Mucosa of rectum (tissue), 2 donors: ENCODE measurements around the gene CALM3.

ENCODE experiments used
- H3K27ac ChIP-seq, 2 donors: one replicate each; pipeline ENCODE4 v1.7.0; 2013; ENCODE audit warnings: inconsistent platforms in 2 of 2, low read depth in 2 of 2, low read length in 2 of 2
- H3K27me3 ChIP-seq, 2 donors: one replicate each; pipeline ENCODE4 v1.7.0; 2013; ENCODE audit warnings: low read length in 2 of 2; ENCODE audit not compliant: control insufficient read depth in 2 of 2, insufficient read depth in 2 of 2
- H3K36me3 ChIP-seq, 2 donors: one replicate each; pipeline ENCODE4 v1.7.0; 2013; ENCODE audit warnings: low read length in 2 of 2; ENCODE audit not compliant: control insufficient read depth in 2 of 2, insufficient read depth in 2 of 2
- H3K4me1 ChIP-seq, 2 donors: one replicate each; pipeline ENCODE4 v1.7.0; 2013; ENCODE audit warnings: low read length in 2 of 2, mild to moderate bottlenecking in 1 of 2; ENCODE audit not compliant: control insufficient read depth in 2 of 2, insufficient read depth in 2 of 2
- H3K4me3 ChIP-seq, 2 donors: one replicate each; pipeline ENCODE4 v1.7.0; 2013; ENCODE audit warnings: low read length in 2 of 2
- H3K9ac ChIP-seq, 2 donors: one replicate each; pipeline ENCODE4 v1.7.0; 2013; ENCODE audit warnings: low read length in 2 of 2, low read depth in 1 of 2, mild to moderate bottlenecking in 1 of 2
- H3K9me3 ChIP-seq, 2 donors: one replicate each; pipeline ENCODE4 v1.7.0; 2013; ENCODE audit warnings: low read length in 2 of 2; ENCODE audit not compliant: control insufficient read depth in 2 of 2
- donor health status: healthy.
- donor health status: Normal muscosa, but diverticular disease.

CALM3 gene

DNA sequence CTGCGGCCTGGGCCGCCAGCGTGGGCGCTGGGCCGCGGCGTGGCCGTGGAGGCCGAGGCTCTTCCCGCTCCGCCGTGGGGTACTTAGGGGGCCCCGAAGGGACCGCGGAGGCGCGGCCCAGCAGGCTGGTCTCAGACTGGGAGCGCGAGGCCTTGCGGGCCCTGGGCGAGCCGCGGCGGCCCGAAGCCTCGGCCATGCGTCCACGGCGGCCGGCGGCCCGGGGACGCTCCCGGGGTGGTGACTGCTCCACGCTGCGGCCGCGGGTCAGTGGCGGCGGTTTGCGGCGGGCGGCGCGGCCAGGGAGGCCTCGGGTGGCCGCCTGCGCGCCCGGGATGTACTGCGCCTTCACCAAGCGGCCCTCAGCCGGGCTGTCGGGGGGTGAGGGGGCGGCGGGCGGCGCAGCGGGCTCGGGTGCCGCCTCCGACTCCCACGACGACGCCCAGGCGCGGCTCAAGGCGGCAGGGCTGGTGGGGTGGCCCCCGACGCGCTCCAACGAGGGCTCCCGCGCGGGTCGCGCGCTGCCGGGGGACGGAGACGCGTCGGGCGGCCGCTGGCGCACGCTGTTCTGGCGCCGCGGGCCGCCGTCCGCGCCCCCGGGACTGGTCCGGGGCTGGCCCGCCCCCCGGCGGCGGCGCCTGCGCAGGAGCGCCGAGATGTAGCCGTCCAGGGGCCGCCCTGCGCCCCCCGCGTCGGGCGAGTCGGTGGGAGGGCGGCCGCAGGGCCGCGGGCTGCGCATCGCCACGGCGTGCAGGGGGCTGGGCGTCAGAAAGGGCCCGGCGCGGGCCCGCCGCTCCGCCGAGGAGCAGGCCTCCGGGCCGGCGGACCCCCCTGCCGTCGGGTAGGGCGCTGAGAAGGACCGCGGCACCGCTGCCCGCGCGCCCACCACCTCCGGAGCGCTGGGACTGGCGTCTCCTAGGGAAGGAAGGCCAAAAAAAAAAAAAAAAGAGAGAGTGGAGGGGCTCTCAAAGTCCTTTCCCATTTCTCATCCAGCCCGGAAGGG lies 48.1 kb downstream of the CALM3 start:
- no peak overlapping the region for H3K27ac ChIP-seq
- H3K9ac ChIP-seq = no peak overlapping the region
- no peaks in the 10 kb centered on the region for H3K9me3 ChIP-seq
- H3K4me1 ChIP-seq = no peaks in the 10 kb centered on the region
- H3K36me3 ChIP-seq = no peaks in the 10 kb centered on the region
- no peak overlapping the region for H3K4me3 ChIP-seq
- peaks cover 4 to 8% of the 10 kb centered on the region in 2 donors for H3K27me3 ChIP-seq

DNA sequence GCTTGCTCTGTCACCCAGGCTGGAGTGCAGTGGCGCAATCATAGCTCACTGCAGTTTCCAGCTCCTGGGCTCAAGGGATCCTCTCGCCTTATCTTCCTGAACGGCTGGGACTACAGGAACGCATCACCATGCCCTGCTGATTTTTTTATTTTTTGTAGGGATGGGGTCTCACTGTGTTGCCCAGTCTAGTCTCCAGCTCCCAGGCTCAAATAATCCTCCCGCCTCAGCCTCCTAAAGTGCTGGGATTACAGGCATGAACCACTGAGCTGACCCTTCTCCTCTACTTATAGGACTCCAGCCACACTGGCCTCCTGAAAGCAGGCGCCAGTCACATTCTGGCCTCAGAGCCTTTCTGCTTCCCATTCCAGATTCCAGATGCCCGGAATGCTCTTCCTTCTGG lies 49.3 kb downstream of the CALM3 start:
- Histone ChIP-seq H3K4me1 (no peaks in the 10 kb centered on the region), H3K27ac (no peak overlapping the region), H3K36me3 (no peaks in the 10 kb centered on the region), H3K9me3 (no peaks in the 10 kb centered on the region), H3K9ac (no peak overlapping the region), H3K4me3 (no peak overlapping the region), H3K27me3 (peaks cover 7 to 10% of the 10 kb centered on the region in 2 donors)

- Histone ChIP-seq H3K4me1 (peaks cover 0 to 3% of the 10 kb centered on the region in 2 donors), H3K9ac (no peak overlapping the region), H3K27me3 (peaks cover 14 to 15% of the 10 kb centered on the region in 2 donors), H3K9me3 (no peaks in the 10 kb centered on the region), H3K27ac (peak overlapping the region; percentile 10 to 58), H3K36me3 (no peaks in the 10 kb centered on the region), H3K4me3 (no peak overlapping the region)
These were observed 53.6 kb downstream of the CALM3 start for GRCh38 chr19:46654621-46655152.

DNA sequence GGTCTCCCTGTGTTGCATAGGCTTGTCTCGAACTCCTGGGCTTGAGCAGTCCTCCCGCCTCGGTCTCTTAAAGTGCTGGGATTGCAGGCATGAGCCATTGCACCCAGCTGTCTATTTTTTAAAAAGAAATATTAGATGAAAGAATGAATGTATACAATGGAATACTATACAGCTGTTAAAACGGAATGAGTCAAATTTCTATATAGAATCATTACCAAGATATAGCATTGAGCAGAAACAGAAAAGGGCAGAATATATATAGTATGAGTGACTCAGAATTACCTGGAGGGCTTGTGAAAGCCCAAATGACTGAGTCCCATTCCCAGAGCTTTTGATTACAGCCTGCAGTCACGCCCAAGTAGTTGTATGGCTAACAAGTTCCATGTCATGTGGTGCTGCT lies 55.4 kb downstream of the CALM3 start:
- peaks cover 20 to 23% of the 10 kb centered on the region in 2 donors for H3K27me3 ChIP-seq
- H3K4me3 ChIP-seq = no peak overlapping the region
- H3K4me1 ChIP-seq = peaks cover 6 to 12% of the 10 kb centered on the region in 2 donors
- no peaks in the 10 kb centered on the region for H3K36me3 ChIP-seq
- H3K9ac ChIP-seq = no peak overlapping the region
- no peaks in the 10 kb centered on the region for H3K9me3 ChIP-seq
- no peak overlapping the region for H3K27ac ChIP-seq

- Histone ChIP-seq H3K9ac (peak overlapping the region; percentile 44 to 47), H3K9me3 (no peaks in the 10 kb centered on the region), H3K36me3 (no peaks in the 10 kb centered on the region), H3K27ac (peak overlapping the region in 1 of 2 donors; percentile 67), H3K4me3 (peak overlapping the region; percentile 62 to 72), H3K27me3 (peaks cover 19 to 20% of the 10 kb centered on the region in 2 donors), H3K4me1 (peaks cover 10 to 12% of the 10 kb centered on the region in 2 donors)
These were observed 58.2 kb downstream of the CALM3 start for GRCh38 chr19:46659151-46660007.

DNA sequence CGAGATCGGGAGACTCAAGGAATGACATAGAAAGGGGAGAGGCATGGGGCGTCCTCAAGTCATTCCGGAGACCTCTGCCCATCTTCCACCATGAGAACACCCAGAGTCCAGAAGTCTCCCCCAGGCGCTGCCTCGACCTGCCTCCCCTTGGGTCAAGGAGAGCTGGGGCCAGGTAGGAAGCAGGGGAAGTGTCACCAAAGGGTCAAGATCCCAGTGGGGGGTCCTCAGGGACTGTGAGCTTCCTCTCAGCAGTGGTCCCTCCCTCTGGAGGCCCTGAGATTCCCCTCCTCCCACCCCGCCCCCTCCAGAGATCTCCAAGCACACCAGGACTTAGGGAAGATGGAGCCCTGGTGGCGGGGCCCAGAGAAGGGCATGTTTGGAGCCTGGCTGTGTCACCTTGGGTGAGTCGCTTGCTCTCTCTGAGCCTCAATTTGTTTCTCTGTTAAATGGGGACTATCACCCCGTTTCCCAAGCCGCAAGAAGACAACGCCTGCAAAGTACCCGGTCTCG lies 58.9 kb downstream of the CALM3 start:
- Histone ChIP-seq H3K9ac (peak overlapping the region; percentile 47 to 54), H3K36me3 (no peaks in the 10 kb centered on the region), H3K27me3 (peaks cover 17 to 18% of the 10 kb centered on the region in 2 donors), H3K9me3 (no peaks in the 10 kb centered on the region), H3K4me1 (peaks cover 10 to 12% of the 10 kb centered on the region in 2 donors), H3K4me3 (peak overlapping the region; percentile 62 to 72), H3K27ac (peak overlapping the region; percentile 14 to 67)
